Astrocyte (in vitro differentiated cells and primary cell): ENCODE data around the gene PRSS50.
"Not testable (repeated sequence)": the region's sequence is repeated elsewhere in the genome, so short reads cannot be mapped to it uniquely, and the experiment has no call there.

Experiments used
- EZH2 ChIP-seq: IDR thresholded peaks from 2 replicates; pipeline ENCODE4 v1.6.1; 2012; ENCODE audit warnings: mild to moderate bottlenecking, low read length, inconsistent platforms; ENCODE audit not compliant: insufficient read depth
- TF ChIP-seq, protein P1 (sequence below): IDR thresholded peaks from 2 replicates; pipeline ENCODE4 v1.5.1; 2011; ENCODE audit warnings: low read depth, mild to moderate bottlenecking, inconsistent platforms, low read length, moderate library complexity; ENCODE audit not compliant: insufficient read depth

DNA sequence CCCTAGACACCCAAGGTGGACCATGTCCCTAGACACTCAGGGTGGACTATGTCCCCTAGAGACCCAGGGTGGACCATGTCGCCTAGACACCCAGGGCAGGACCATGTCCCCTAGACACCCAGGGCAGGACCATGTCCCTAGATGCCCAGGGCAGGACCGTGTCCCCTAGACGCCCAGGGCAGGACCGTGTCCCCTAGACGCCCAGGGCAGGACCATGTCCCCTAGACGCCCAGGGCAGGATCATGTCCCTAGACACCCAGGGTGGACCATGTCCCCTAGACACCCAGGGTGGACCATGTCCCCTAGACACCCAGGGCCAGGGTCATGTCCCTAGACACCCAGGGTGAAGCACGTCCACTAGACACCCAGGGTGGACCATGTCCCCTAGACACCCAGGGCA, 13.3 kb downstream of the PRSS50 start:
- TF ChIP-seq, protein P1, sequence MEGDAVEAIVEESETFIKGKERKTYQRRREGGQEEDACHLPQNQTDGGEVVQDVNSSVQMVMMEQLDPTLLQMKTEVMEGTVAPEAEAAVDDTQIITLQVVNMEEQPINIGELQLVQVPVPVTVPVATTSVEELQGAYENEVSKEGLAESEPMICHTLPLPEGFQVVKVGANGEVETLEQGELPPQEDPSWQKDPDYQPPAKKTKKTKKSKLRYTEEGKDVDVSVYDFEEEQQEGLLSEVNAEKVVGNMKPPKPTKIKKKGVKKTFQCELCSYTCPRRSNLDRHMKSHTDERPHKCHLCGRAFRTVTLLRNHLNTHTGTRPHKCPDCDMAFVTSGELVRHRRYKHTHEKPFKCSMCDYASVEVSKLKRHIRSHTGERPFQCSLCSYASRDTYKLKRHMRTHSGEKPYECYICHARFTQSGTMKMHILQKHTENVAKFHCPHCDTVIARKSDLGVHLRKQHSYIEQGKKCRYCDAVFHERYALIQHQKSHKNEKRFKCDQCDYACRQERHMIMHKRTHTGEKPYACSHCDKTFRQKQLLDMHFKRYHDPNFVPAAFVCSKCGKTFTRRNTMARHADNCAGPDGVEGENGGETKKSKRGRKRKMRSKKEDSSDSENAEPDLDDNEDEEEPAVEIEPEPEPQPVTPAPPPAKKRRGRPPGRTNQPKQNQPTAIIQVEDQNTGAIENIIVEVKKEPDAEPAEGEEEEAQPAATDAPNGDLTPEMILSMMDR: not testable (repeated sequence)
- TF ChIP-seq EZH2: not testable (repeated sequence)
